HEK293 (cell line): Measurements from ENCODE around the gene TLCD2.

Experiments used
- CTCF ChIA-PET: fragments of 350-600 bp; formaldehyde crosslinking; extraction: SDS; loops from one replicate; lab custom pipeline; 2021; ENCODE audit warnings: antibody characterized with exemption; lab: Yijun Ruan, JAX
- POLR2A ChIA-PET: fragments of 300-600 bp; formaldehyde crosslinking; extraction: SDS; loops from one replicate; lab custom pipeline; 2020; ENCODE audit warnings: antibody characterized with exemption, inconsistent platforms; lab: Yijun Ruan, JAX
- H3K27ac ChIP-seq: fragments of 200-500 bp; sonication (Bioruptor generic); 2 replicates; pipeline ENCODE4 v1.5.1; 2014; ENCODE audit warnings: low read depth, low read length, control low read depth, inconsistent platforms; ENCODE audit errors: extremely low read depth
- H3K36me3 ChIP-seq, 2 experiments: fragments of 200-500 bp in 1 of 2; sonication (Bioruptor generic) in 1 of 2; 1 replicate in 1 of 2; 2 replicates in 1 of 2; pipeline ENCODE4 v1.5.1; 2014 to 2017; ENCODE audit warnings: inconsistent platforms in 2 of 2, low read length in 2 of 2; ENCODE audit not compliant: control insufficient read depth in 2 of 2, insufficient read depth in 1 of 2
- H3K4me1 ChIP-seq: fragments of 200-500 bp; sonication (Bioruptor generic); 2 replicates; pipeline ENCODE4 v1.5.1; 2014; ENCODE audit warnings: mild to moderate bottlenecking, low read length, inconsistent platforms; ENCODE audit not compliant: control insufficient read depth, insufficient read depth
- H3K4me3 ChIP-seq: 2 replicates; pipeline ENCODE4 v1.5.1; 2011; ENCODE audit warnings: low read depth, mild to moderate bottlenecking, control low read depth, low read length, moderate library complexity
- H3K9me3 ChIP-seq: fragments of 200-500 bp; sonication (Bioruptor generic); 2 replicates; pipeline ENCODE4 v1.5.1; 2014; ENCODE audit warnings: low read depth, low read length, inconsistent platforms; ENCODE audit not compliant: control insufficient read depth, insufficient read depth
- BCL11B ChIP-seq: fragments of 450-650 bp; formaldehyde crosslinking; IDR thresholded peaks from 2 replicates; pipeline ENCODE4 v1.5.1; 2016; ENCODE audit warnings: low read depth, missing biosample characterization, missing genetic modification characterization
- GLI2 ChIP-seq: fragments of 450-650 bp; formaldehyde crosslinking; IDR thresholded peaks from 2 replicates; pipeline ENCODE4; 2017; ENCODE audit warnings: missing biosample characterization, missing genetic modification characterization, low read depth, borderline replicate concordance
- GLIS1 ChIP-seq: fragments of 450-650 bp; formaldehyde crosslinking; IDR thresholded peaks from 2 replicates; pipeline ENCODE4 v1.5.1; 2016; ENCODE audit warnings: missing biosample characterization, missing genetic modification characterization
- GLIS2 ChIP-seq: fragments of 450-650 bp; formaldehyde crosslinking; IDR thresholded peaks from 2 replicates; pipeline ENCODE4 v1.5.1; 2016; ENCODE audit warnings: missing biosample characterization, missing genetic modification characterization
- KLF1 ChIP-seq: fragments of 450-650 bp; formaldehyde crosslinking; IDR thresholded peaks from 2 replicates; pipeline ENCODE4 v1.5.1; 2016; ENCODE audit warnings: missing biosample characterization, missing genetic modification characterization
- PRDM10 ChIP-seq: fragments of 450-650 bp; formaldehyde crosslinking; IDR thresholded peaks from 2 replicates; pipeline ENCODE4 v1.5.1; 2016; ENCODE audit warnings: missing biosample characterization, missing genetic modification characterization
- TRIM28 ChIP-seq: IDR thresholded peaks from 2 replicates; pipeline ENCODE4 v1.6.1; 2011; ENCODE audit warnings: low read length, control low read depth, borderline replicate concordance
- WT1 ChIP-seq: fragments of 450-650 bp; formaldehyde crosslinking; IDR thresholded peaks from 2 replicates; pipeline ENCODE4 v1.5.1; 2016; ENCODE audit warnings: missing biosample characterization, missing genetic modification characterization
- ZBTB44 ChIP-seq: fragments of 450-650 bp; IDR thresholded peaks from 2 replicates; pipeline ENCODE4 v1.5.1; 2018; ENCODE audit warnings: missing biosample characterization, mild to moderate bottlenecking, missing genetic modification characterization
- ZNF157 ChIP-seq: fragments of 450-650 bp; formaldehyde crosslinking; IDR thresholded peaks from 2 replicates; pipeline ENCODE4 v1.5.1; 2016; ENCODE audit warnings: missing biosample characterization, missing genetic modification characterization
- ZNF391 ChIP-seq: fragments of 450-650 bp; formaldehyde crosslinking; IDR thresholded peaks from 2 replicates; pipeline ENCODE4 v1.5.1; 2016; ENCODE audit warnings: low read depth, missing biosample characterization, missing genetic modification characterization, borderline replicate concordance
- ZNF426 ChIP-seq: fragments of 450-650 bp; formaldehyde crosslinking; IDR thresholded peaks from 2 replicates; pipeline ENCODE4 v1.5.1; 2017; ENCODE audit warnings: missing biosample characterization, missing genetic modification characterization, mild to moderate bottlenecking, inconsistent platforms, moderate library complexity
- ZNF449 ChIP-seq: fragments of 450-650 bp; formaldehyde crosslinking; IDR thresholded peaks from 2 replicates; pipeline ENCODE4 v1.5.1; 2017; ENCODE audit warnings: missing biosample characterization, mild to moderate bottlenecking, missing genetic modification characterization, moderate library complexity
- ZNF518A ChIP-seq: fragments of 450-650 bp; formaldehyde crosslinking; conservative IDR thresholded peaks from 2 replicates; pipeline ENCODE4 v1.5.1; 2016; ENCODE audit warnings: low read depth, missing biosample characterization, missing genetic modification characterization
- ZNF610 ChIP-seq: fragments of 450-650 bp; formaldehyde crosslinking; IDR thresholded peaks from 2 replicates; pipeline ENCODE4 v1.5.1; 2016; ENCODE audit warnings: missing biosample characterization, missing genetic modification characterization, borderline replicate concordance
- ZNF621 ChIP-seq: fragments of 450-650 bp; formaldehyde crosslinking; IDR thresholded peaks from 2 replicates; pipeline ENCODE4 v1.5.1; 2017; ENCODE audit warnings: missing biosample characterization, missing genetic modification characterization

The TLCD2 gene

GRCh38 chr17:1726626-1727257 lies 16.6 kb upstream of the TLCD2 start (continued):
- TF ChIP-seq ZNF449 (tag by site-specific recombination) (no peak), PRDM10 (tag by site-specific recombination) (no peak), KLF1 (tag by site-specific recombination) (no peak), ZNF610 (tag by site-specific recombination) (no peak)

- CTCF ChIA-PET: interaction anchor here (0.6 to 8.4 kb wide), 5 partner anchors 12 to 113 kb away, joined by 3 to 104 read pairs (median 3); no protein-coding TSS in a partner anchor
- Histone ChIP-seq H3K4me3 (no peak overlapping the region), H3K9me3 (no peaks in the 10 kb centered on the region), H3K4me1 (no peaks in the 10 kb centered on the region), H3K36me3 (peaks cover 0 to 30% of the 10 kb centered on the region in 2 experiments; a peak in 2 of 3 replicates), H3K27ac (no peak overlapping the region)
- no peak for TF ChIP-seq BCL11B
- TF ChIP-seq ZNF426: no peak
- TF ChIP-seq WT1 (tag by site-specific recombination): no peak
- POLR2A ChIA-PET: interaction anchor here (1.3 to 2.4 kb wide), 2 partner anchors 9 to 31 kb away, joined by 4 to 8 read pairs; no protein-coding TSS in a partner anchor
These were observed 15.7 kb upstream of the TLCD2 start for GRCh38 chr17:1725642-1726511.

- peaks cover 0 to 30% of the 10 kb centered on the region in 2 experiments; a peak in 2 of 3 replicates for H3K36me3 ChIP-seq
- H3K4me3 ChIP-seq: peak overlapping the region; percentile 47
- POLR2A ChIA-PET: interaction anchor here (1.2 to 2.4 kb wide), 4 partner anchors 8 to 107 kb away, joined by 3 to 8 read pairs (median 8); no protein-coding TSS in a partner anchor
- H3K4me1 ChIP-seq: no peaks in the 10 kb centered on the region
- CTCF ChIA-PET: interaction anchor here (0.6 to 8.4 kb wide), 7 partner anchors 12 to 658 kb away, joined by 3 to 104 read pairs (median 4); no protein-coding TSS in a partner anchor
- peak overlapping the region; percentile 27; the same call in 1 of the 2 replicates for H3K27ac ChIP-seq
- no peaks in the 10 kb centered on the region for H3K9me3 ChIP-seq
- no peak for TF ChIP-seq GLI2
- TF ChIP-seq GLIS2 (tag by site-specific recombination): peak; percentile 82
- peak; percentile 82 for TF ChIP-seq GLIS1 (tag by site-specific recombination)
- 0 out of 2 replicates have a peak, but pooled peaks have one; percentile 2 for TF ChIP-seq ZBTB44
- TF ChIP-seq ZNF518A: no peak
- no peak for TF ChIP-seq ZNF391
- TF ChIP-seq TRIM28: no peak
- TF ChIP-seq ZNF157 (tag by site-specific recombination): no peak
- no peak for TF ChIP-seq ZNF621 (tag by site-specific recombination)
These were observed 14.9 kb upstream of the TLCD2 start for GRCh38 chr17:1724869-1725641.
